ENCODE measurements around the gene AK3. TPM values are rescaled to one million over a fixed set of nuclear protein-coding genes. Genes with fewer than 3 reads are reported as not detected.

Gene AK3
- total RNA-seq, 2 experiments from 2014 or later: 19.9 to 20.9 TPM

DNA sequence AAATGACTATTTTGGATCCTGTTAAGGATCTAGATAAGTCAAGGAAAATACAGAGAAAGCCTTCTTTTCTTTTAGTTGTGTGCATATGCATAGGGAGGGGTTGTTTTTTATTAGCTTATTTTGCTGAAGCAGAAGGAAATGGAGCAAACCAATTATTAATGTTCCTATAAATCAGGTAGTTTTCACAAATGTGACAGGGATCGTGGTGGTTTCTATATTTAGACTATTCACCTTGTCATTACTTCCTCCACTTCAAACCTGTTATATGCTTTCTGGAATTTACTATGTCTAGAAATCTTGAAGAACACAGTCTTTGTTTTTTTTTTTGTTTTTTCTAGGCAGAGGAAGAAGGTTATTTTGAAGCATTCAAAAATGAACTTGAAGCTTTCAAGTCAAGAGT is 39.5 kb downstream of the AK3 start:
- Mint-ChIP-seq H3K27ac (peak overlapping the region; percentile 43), H3K36me3 (ENCODE audit: low read depth) (peaks cover 89% of the 10 kb centered on the region), H3K27me3 (no peaks in the 10 kb centered on the region), H3K9me3 (no peaks in the 10 kb centered on the region), H3K4me1 (ENCODE audit: low read depth) (peaks cover 11% of the 10 kb centered on the region), H3K4me3 (no peak overlapping the region)
- ATAC-seq (ENCODE audit: poor library complexity): no peak
- Histone ChIP-seq H3K27me3 (ENCODE audit: control insufficient read depth in 1 of 2, insufficient read depth in 2 of 2, low read length in 2 of 2) (no peaks in the 10 kb centered on the region), H3K4me3 (ENCODE audit: low read length) (no peak overlapping the region), H3K4me1 (ENCODE audit: insufficient read depth, low read length) (no peaks in the 10 kb centered on the region), H3K36me3 (ENCODE audit: insufficient read depth, low read length) (peaks cover 67% of the 10 kb centered on the region), H3K27ac (ENCODE audit: low read depth in 1 of 2, low read length in 2 of 2) (no peak overlapping the region), H3K9me3 (ENCODE audit: control insufficient read depth in 1 of 2, insufficient read depth in 1 of 2, low read length in 2 of 2) (no peaks in the 10 kb centered on the region)
- ChIA-PET CTCF (interaction anchor here (0.9 kb wide), 1 partner anchor 26 kb away, joined by 3 read pairs; no protein-coding TSS in a partner anchor), POLR2A (no interaction called here)
- intact Hi-C loops (cut with DNase I, micrococcal nuclease): no loop called here
- no peak for DNase-seq
- TF ChIP-seq CTCF (IDR thresholded peaks at IDR 0.05): no peak

- ChIA-PET CTCF (no interaction called here), POLR2A (interaction anchor here (0.5 kb wide), 1 partner anchor 12 kb away, joined by 3 read pairs; no protein-coding TSS in a partner anchor)
- H3K4me3 Mint-ChIP-seq: no peak overlapping the region
- peaks cover 89% of the 10 kb centered on the region for H3K36me3 Mint-ChIP-seq (ENCODE audit: low read depth)
- DNase-seq (no peak), ATAC-seq (ENCODE audit: poor library complexity) (no peak)
- H3K9me3 Mint-ChIP-seq: no peaks in the 10 kb centered on the region
- H3K4me1 ChIP-seq (ENCODE audit: insufficient read depth, low read length): no peaks in the 10 kb centered on the region
- H3K4me1 Mint-ChIP-seq (ENCODE audit: low read depth): peaks cover 15% of the 10 kb centered on the region
- no peak overlapping the region for H3K27ac ChIP-seq (ENCODE audit: low read depth in 1 of 2, low read length in 2 of 2)
- H3K36me3 ChIP-seq (ENCODE audit: insufficient read depth, low read length): peaks cover 63% of the 10 kb centered on the region
- H3K27ac Mint-ChIP-seq: peak overlapping the region; percentile 43
- no peaks in the 10 kb centered on the region for H3K27me3 ChIP-seq (ENCODE audit: control insufficient read depth in 1 of 2, insufficient read depth in 2 of 2, low read length in 2 of 2)
- no peak overlapping the region for H3K4me3 ChIP-seq (ENCODE audit: low read length)
- H3K27me3 Mint-ChIP-seq: no peaks in the 10 kb centered on the region
- intact Hi-C loops (cut with DNase I, micrococcal nuclease): no loop called here
- no peak for TF ChIP-seq CTCF (IDR thresholded peaks at IDR 0.05)
- H3K9me3 ChIP-seq (ENCODE audit: control insufficient read depth in 1 of 2, insufficient read depth in 1 of 2, low read length in 2 of 2): no peaks in the 10 kb centered on the region
Measured at GRCh38 chr9:4700932-4701331, 40.1 kb downstream of the AK3 start.

DNA sequence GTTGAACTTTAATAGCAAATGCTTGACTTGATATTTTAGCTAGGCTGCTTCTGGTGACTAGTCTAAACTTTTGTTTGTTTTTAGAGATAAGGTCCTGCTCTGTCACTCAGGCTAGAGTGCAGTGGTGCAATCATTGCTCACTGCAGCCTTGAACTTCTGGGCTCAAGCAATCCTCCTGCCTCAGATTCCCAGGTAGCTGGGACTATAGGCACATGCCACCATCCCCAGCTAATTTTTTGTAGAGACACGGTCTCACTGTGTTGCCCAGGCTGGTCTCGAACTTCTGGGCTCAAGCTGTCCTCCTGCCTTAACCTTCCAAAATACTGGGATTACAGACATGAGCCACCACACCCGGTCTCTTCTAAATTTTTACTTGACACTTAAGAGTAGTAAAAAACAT is 40.9 kb downstream of the AK3 start:
- Mint-ChIP-seq H3K4me1 (ENCODE audit: low read depth) (peaks cover 20% of the 10 kb centered on the region), H3K27ac (no peak overlapping the region), H3K36me3 (ENCODE audit: low read depth) (peaks cover 91% of the 10 kb centered on the region), H3K27me3 (no peaks in the 10 kb centered on the region), H3K9me3 (no peaks in the 10 kb centered on the region), H3K4me3 (no peak overlapping the region)
- ChIA-PET POLR2A (no interaction called here), CTCF (no interaction called here)
- no peak overlapping the region for H3K4me3 ChIP-seq (ENCODE audit: low read length)
- TF ChIP-seq CTCF (IDR thresholded peaks at IDR 0.05): no peak
- H3K4me1 ChIP-seq (ENCODE audit: insufficient read depth, low read length): peaks cover 3% of the 10 kb centered on the region
- ATAC-seq (ENCODE audit: poor library complexity) (no peak), DNase-seq (no peak)
- H3K27me3 ChIP-seq (ENCODE audit: control insufficient read depth in 1 of 2, insufficient read depth in 2 of 2, low read length in 2 of 2): no peaks in the 10 kb centered on the region
- no peaks in the 10 kb centered on the region for H3K9me3 ChIP-seq (ENCODE audit: control insufficient read depth in 1 of 2, insufficient read depth in 1 of 2, low read length in 2 of 2)
- intact Hi-C loops (cut with DNase I, micrococcal nuclease): no loop called here
- H3K27ac ChIP-seq (ENCODE audit: low read depth in 1 of 2, low read length in 2 of 2): no peak overlapping the region
- peaks cover 68% of the 10 kb centered on the region for H3K36me3 ChIP-seq (ENCODE audit: insufficient read depth, low read length)

Measured in CD4-positive, alpha-beta T cell (primary cell).